HepG2 (cell line): Measurements from ENCODE around the gene CSKMT. TPM values are rescaled to one million over a fixed set of nuclear protein-coding genes. Genes with fewer than 3 reads are reported as not detected.
"Not testable (repeated sequence)": the region's sequence is repeated elsewhere in the genome, so short reads cannot be mapped to it uniquely, and the experiment has no call there.

Source experiments
- ATAC-seq: fragments of 200-7000 bp; cut with Tn5 transposase; 3 replicates; pipeline ENCODE4 v1.9.1; 2020; ENCODE audit warnings: mild to moderate bottlenecking, moderate library complexity
- BruUV-seq: library from RNA; stranded (reverse); fragments of 400-500 nt; replicated peaks from 2 replicates; lab custom pipeline; 2021; lab: Mats Ljungman, UMichigan
- CTCF ChIA-PET: fragments of 300-600 bp; formaldehyde crosslinking; extraction: SDS; loops from one replicate; lab custom pipeline; 2021; ENCODE audit warnings: low total read pairs, inconsistent platforms, low intra/inter-chr PET ratio; lab: Yijun Ruan, JAX
- POLR2A ChIA-PET: fragments of 350-600 bp; sonication (Branson Sonifier 250); formaldehyde crosslinking; loops from one replicate; lab custom pipeline; 2020; ENCODE audit warnings: antibody characterized with exemption, inconsistent platforms; lab: Yijun Ruan, JAX
- DNase-seq: peaks from one replicate; pipeline ENCODE4 v3.0.0-alpha.2; 2015; ENCODE audit warnings: low spot score
- FAIRE-seq: peaks from 3 replicates; lab custom pipeline; 2011; peaks lifted over from hg19 to GRCh38; lab: Jason Lieb, UNC
- H2AFZ ChIP-seq: one replicate; pipeline ENCODE4 v1.6.1; 2011; ENCODE audit warnings: low read length, inconsistent platforms
- H3K27ac ChIP-seq: fragments of 300-600 bp; 3 replicates; pipeline ENCODE4 v1.8.0; 2011; ENCODE audit warnings: mixed run types, mild to moderate bottlenecking, mixed read lengths, low read length, inconsistent platforms; ENCODE audit not compliant: insufficient read depth; ENCODE audit errors: extremely low read length
- H3K27me3 ChIP-seq, 2 experiments: fragments of 200-600 bp in 1 of 2; 2 replicates in 1 of 2; 3 replicates in 1 of 2; pipeline versions ENCODE4 v1.6.0 to v1.8.0; 2011; ENCODE audit warnings: low read length in 2 of 2, mild to moderate bottlenecking in 2 of 2, moderate library complexity in 2 of 2, inconsistent platforms in 1 of 2; ENCODE audit not compliant: insufficient read depth in 2 of 2, control insufficient read depth in 1 of 2
- H3K36me3 ChIP-seq, 2 experiments: fragments of 200-600 bp in 1 of 2; replicated peaks in 1 of 2; 2 replicates in 1 of 2; 3 replicates in 1 of 2; pipeline versions ENCODE4 v1.5.1 to v1.8.0; 2011; ENCODE audit warnings: low read length in 2 of 2, inconsistent platforms in 1 of 2; ENCODE audit not compliant: insufficient read depth in 2 of 2, control insufficient read depth in 1 of 2
- H3K4me1 ChIP-seq: 2 replicates; pipeline ENCODE4 v1.5.1; 2012; ENCODE audit warnings: low read length, inconsistent platforms; ENCODE audit not compliant: insufficient read depth
- H3K4me2 ChIP-seq: 2 replicates; pipeline ENCODE4 v1.6.0; 2011; ENCODE audit warnings: low read depth, low read length, inconsistent platforms
- H3K4me3 ChIP-seq, 3 experiments: fragments of 200-600 bp in 1 of 3; sonication (generic), shearing (Covaris generic) in 1 of 3; replicated peaks in 1 of 3; 2 replicates each; pipeline ENCODE4 v1.5.1; 2011 to 2016; ENCODE audit warnings: low read length in 3 of 3, inconsistent platforms in 2 of 3, low read depth in 2 of 3, mild to moderate bottlenecking in 2 of 3, control low read depth in 1 of 3, mixed read lengths in 1 of 3; ENCODE audit not compliant: insufficient read depth in 1 of 3
- H3K79me2 ChIP-seq: one replicate; pipeline ENCODE4 v1.6.1; 2011; ENCODE audit warnings: low read length, inconsistent platforms; ENCODE audit not compliant: insufficient read depth
- H3K9ac ChIP-seq: 2 replicates; pipeline ENCODE4 v1.6.0; 2011; ENCODE audit warnings: mild to moderate bottlenecking, low read depth, low read length, inconsistent platforms; ENCODE audit not compliant: insufficient read depth
- H3K9me3 ChIP-seq: 2 replicates; pipeline ENCODE4 v1.5.1; 2012; ENCODE audit warnings: mild to moderate bottlenecking, low read length
- H4K20me1 ChIP-seq: 2 replicates; pipeline ENCODE4 v1.6.0; 2011; ENCODE audit warnings: inconsistent platforms, mild to moderate bottlenecking, low read length, moderate library complexity; ENCODE audit not compliant: insufficient read depth
- ZBTB33 ChIP-seq: sonication (generic); formaldehyde crosslinking; IDR thresholded peaks from 2 replicates; pipeline ENCODE4 v1.4.0; 2020; ENCODE audit warnings: missing genetic modification reagents
- ZNF770 ChIP-seq: sonication (generic); formaldehyde crosslinking; IDR thresholded peaks from 2 replicates; pipeline ENCODE4 v1.5.0; 2020; ENCODE audit warnings: mild to moderate bottlenecking, missing genetic modification reagents
- WGBS: methylation state at CpG from one replicate; pipeline ENCODE4 v1.1.6; 2017; ENCODE audit warnings: low lambda C conversion rate; 5-methylcytosine and 5-hydroxymethylcytosine counted together
- in situ Hi-C: cut with HindIII; loops from 2 replicates; pipeline ENCODE4 v1.10.0; 2017; ENCODE audit warnings: low pct_unique_long_range_greater_than_20kb; ENCODE audit not compliant: extremely low pct_ligation_motif_present
- intact Hi-C: fragments of 100-400 bp; cut with micrococcal nuclease; formaldehyde crosslinking; loops from one replicate; pipeline ENCODE4 v1.10.0; 2022; ENCODE audit not compliant: unreplicated experiment
- polyA plus RNA-seq, 8 experiments: library from polyadenylated mRNA; depleted of rRNA in 3 of 8; stranded (reverse) in 7 of 8; unstranded in 1 of 8; fragments of >200 nt; fragmentation: Illumina TruSeq in 4 of 8; extraction: Trizol in 4 of 8; gene quantifications; 2 replicates each; pipeline versions ENCODE4 v1.2.1 to v1.2.3, GENCODE V29; 2011 to 2016; ENCODE audit warnings: low read depth in 4 of 8, missing spikeins in 1 of 8, mixed read lengths in 1 of 8; ENCODE audit not compliant: insufficient read depth in 1 of 8
- total RNA-seq, 5 experiments: library from RNA; depleted of rRNA; stranded (reverse); fragments of >200 nt; fragmentation: Illumina TruSeq; extraction: Trizol; gene quantifications; 2 replicates each; pipeline ENCODE4 v1.2.3, GENCODE V29; 2016; ENCODE audit warnings: low read depth in 1 of 5

The CSKMT gene
- total and polyA plus RNA-seq, 2 of the 13 experiments (the other 11 are each of a cell fraction or from before 2014, with no cell fraction given) = 7.6 to 31.8 TPM

GRCh38 chr11:62650283-62650682, 14.8 kb upstream of the CSKMT start:
- in situ Hi-C loops, BruUV-seq, H2AFZ ChIP-seq, H3K9me3 ChIP-seq, H3K4me2 ChIP-seq, H3K9ac ChIP-seq, DNase-seq, H3K4me3 ChIP-seq, H3K27ac ChIP-seq, H4K20me1 ChIP-seq, ATAC-seq, H3K27me3 ChIP-seq, CTCF ChIA-PET, FAIRE-seq: not testable (repeated sequence)
- intact Hi-C loops = loop anchor here (5.0 kb wide), 2 partner anchors 38 to 58 kb away; partner anchors contain the start of genes EML3, ROM1 and TUT1
- H3K4me1 ChIP-seq = peaks cover 40% of the 10 kb centered on the region
- POLR2A ChIA-PET = interaction anchor here (1.0 to 1.4 kb wide), 3 partner anchors 19 to 76 kb away, joined by 3 to 5 read pairs (median 4); partner anchors contain the start of genes EEF1G and UQCC3
- 95% methylated on average over 12 of the region's 12 CpGs for WGBS
- H3K79me2 ChIP-seq = peaks cover 31% of the 10 kb centered on the region
- H3K36me3 ChIP-seq = peaks cover 4 to 14% of the 10 kb centered on the region in 2 experiments; a peak in 3 of 5 replicates
- peak; percentile 69 for TF ChIP-seq ZBTB33 (CRISPR knock-in tag)
- TF ChIP-seq ZNF770 (CRISPR knock-in tag) = peak; percentile 58
